RWPE1 (cell line): ENCODE measurements around the gene CDC45.

Source experiments
- CTCF ChIA-PET: fragments of 350-600 bp; sonication (Branson Sonifier 250); formaldehyde crosslinking; extraction: SDS; loops from one replicate; lab custom pipeline; 2021; lab: Yijun Ruan, JAX
- POLR2A ChIA-PET: fragments of 400-600 bp; formaldehyde crosslinking; extraction: SDS; loops from one replicate; lab custom pipeline; 2020; ENCODE audit warnings: antibody characterized with exemption; ENCODE audit not compliant: low non-redundant PET; lab: Yijun Ruan, JAX
- DNase-seq: peaks from one replicate; pipeline ENCODE4 v3.0.0; 2012; ENCODE audit warnings: low spot score
- H3K27ac ChIP-seq: fragments of 450-650 bp; 2 replicates; pipeline ENCODE4 v1.5.1; 2017
- CTCF ChIP-seq: fragments of 450-650 bp; conservative IDR thresholded peaks from 2 replicates; pipeline ENCODE4 v1.5.1; 2017; ENCODE audit warnings: low read depth, mild to moderate bottlenecking

CDC45 gene

DNA sequence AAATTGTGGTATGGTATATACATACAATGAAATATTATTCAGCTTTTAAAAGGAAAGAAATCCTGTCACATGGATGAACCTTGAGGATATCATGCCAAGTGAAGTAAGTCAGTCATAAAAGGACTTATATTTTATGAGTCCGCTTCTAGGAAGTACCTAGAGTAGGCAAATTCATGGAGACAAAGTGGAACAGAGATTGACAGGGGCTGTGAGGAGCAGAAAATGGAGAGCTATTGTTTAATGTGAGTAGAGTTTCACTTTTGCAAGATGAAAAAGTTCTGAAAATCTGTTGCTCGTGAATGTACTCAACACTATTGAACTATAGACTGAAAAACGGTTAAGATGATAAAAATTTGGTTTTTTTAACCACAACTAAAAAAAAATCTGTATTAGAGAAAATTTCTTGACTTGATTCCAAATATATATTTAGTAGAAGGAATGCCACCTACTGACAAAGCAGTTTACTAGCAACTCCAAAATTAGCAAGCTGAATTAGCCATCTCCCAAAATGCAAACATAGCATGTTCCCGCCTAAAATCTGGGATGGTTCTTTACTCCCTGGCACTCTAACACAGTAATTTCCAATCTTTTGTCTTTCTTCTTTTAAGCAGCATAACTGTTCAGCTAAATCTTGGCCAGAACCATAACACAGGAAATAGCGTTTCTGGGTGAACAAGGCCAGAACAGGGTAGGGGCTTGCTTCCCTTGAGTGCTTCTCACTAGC is 2.2 kb upstream of the CDC45 start:
- H3K27ac ChIP-seq: no peak overlapping the region
- DNase-seq: no peak
- ChIA-PET CTCF (interaction anchor here (0.6 to 0.7 kb wide), 3 partner anchors 72 to 332 kb away, joined by 3 to 4 read pairs (median 3); no protein-coding TSS in a partner anchor), POLR2A (interaction anchor here (0.7 kb wide), 1 partner anchor 148 kb away, joined by 3 read pairs; no protein-coding TSS in a partner anchor)
- TF ChIP-seq CTCF: peak; percentile 44

- ChIA-PET POLR2A (no interaction called here), CTCF (interaction anchor here (0.7 kb wide), 1 partner anchor 333 kb away, joined by 3 read pairs; no protein-coding TSS in a partner anchor)
- H3K27ac ChIP-seq: peak overlapping the region; percentile 92
- DNase-seq: no peak
- no peak for TF ChIP-seq CTCF
Observed at GRCh38 chr22:19478045-19478900, 1.4 kb upstream of the CDC45 start.

- DNase-seq: peak; percentile 64
- CTCF ChIA-PET: no interaction called here
- TF ChIP-seq CTCF: no peak
Observed at GRCh38 chr22:19478901-19479354, 792 bp upstream of the CDC45 start, which contains the start of gene UFD1. Gene UFD1, minus strand, starts transcription at chr22:19479193. Its CDS starts 108 bp downstream, at chr22:19479085.

GRCh38 chr22:19480173-19480568 is 451 bp downstream of the CDC45 start:
- DNase-seq: no peak
- POLR2A ChIA-PET: interaction anchor here (0.6 kb wide), 1 partner anchor 188 kb away, joined by 3 read pairs; the partner anchor contains the start of gene CLTCL1
- H3K27ac ChIP-seq: peak overlapping the region; percentile 92
- no peak for TF ChIP-seq CTCF
- CTCF ChIA-PET: no interaction called here

More at GRCh38 chr22:19478901-19479354, 792 bp upstream of the CDC45 start, which contains the start of gene UFD1:
- peak within 1 kb of the TSS; percentile 92 for H3K27ac ChIP-seq
- POLR2A ChIA-PET: no interaction called here

- no peak for DNase-seq
- H3K27ac ChIP-seq: no peak overlapping the region
- TF ChIP-seq CTCF: no peak
- CTCF ChIA-PET: no interaction called here
- POLR2A ChIA-PET: no interaction called here
Observed at GRCh38 chr22:19480789-19481188, 1.1 kb downstream of the CDC45 start.

DNA sequence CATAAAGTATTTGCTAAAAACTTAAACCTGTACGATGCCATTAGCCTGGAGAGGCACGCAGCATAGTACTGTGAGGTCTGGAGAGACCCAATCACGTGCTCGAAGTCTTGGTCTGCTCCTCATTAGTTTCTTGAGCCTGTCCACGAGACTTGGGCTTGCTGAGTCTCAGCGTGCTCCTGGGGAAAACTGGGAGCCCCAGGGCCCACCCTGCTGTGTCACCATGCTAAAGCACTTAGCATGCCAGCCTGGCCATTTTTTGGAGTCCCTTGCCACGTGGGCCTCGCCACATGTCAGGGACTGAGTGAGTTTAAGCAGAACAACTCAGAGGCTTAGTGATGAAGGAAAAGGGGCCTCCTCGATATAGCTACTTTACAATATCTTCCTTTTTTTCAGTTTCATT is 2.6 kb downstream of the CDC45 start:
- CTCF ChIA-PET: no interaction called here

More for the DNA sequence above, 2.6 kb downstream of the CDC45 start:
- no peak overlapping the region for H3K27ac ChIP-seq
- no peak for TF ChIP-seq CTCF
- POLR2A ChIA-PET: no interaction called here
- DNase-seq: no peak
